Measurements from ENCODE around the gene PROM1.

DNA sequence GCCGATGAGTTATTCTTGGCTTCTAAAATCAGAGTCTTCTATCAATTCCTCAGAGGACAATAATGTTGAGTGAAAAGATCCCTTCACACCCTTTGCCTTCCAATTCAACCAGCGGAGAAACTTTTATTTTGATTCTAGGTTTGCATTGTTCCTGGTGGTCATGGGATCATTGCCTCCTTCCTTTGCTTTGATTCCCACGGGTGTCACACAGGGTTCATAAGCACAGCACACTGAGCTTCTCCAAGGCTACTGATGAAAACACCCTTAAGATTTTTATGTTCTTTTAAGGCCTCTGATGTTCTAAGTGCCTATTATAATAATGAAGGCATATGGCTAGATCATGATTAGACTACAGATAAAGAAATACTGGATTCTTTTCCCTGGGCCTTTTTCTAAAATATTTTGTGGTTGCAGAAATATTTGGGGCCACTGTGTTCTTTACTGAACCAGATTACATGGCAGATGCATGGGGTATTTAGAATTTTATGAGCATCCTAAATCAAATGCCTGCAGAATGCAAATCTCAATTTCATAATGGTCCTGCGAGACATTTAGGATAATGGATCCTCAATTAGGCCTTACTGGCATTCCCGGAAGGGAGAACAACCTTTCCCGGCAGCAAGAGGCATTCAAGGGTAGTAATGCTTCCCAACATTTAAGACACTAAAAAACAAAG lies 76.9 kb downstream of the PROM1 start:
- TF ChIP-seq CTCF (conservative IDR thresholded peaks at IDR 0.05; ENCODE audit: low read depth, low read length) (no peak), MAZ (IDR thresholded peaks at IDR 0.05; ENCODE audit: borderline replicate concordance, low read depth, low read length) (no peak), MAFK (IDR thresholded peaks at IDR 0.05; ENCODE audit: low read depth, low read length) (no peak), MXI1 (IDR thresholded peaks at IDR 0.05; ENCODE audit: borderline replicate concordance, low read depth, low read length) (no peak), CEBPB (IDR thresholded peaks at IDR 0.05; ENCODE audit: low read depth, low read length) (no peak), RAD21 (IDR thresholded peaks at IDR 0.05; ENCODE audit: low read length) (no peak), RFX5 (IDR thresholded peaks at IDR 0.05; ENCODE audit: low read depth, low read length) (no peak), POLR2A (IDR thresholded peaks at IDR 0.05; ENCODE audit: low read depth, low read length) (no peak), BHLHE40 (IDR thresholded peaks at IDR 0.05; ENCODE audit: low read depth, low read length) (no peak)
- TF ChIP-seq, protein P1, sequence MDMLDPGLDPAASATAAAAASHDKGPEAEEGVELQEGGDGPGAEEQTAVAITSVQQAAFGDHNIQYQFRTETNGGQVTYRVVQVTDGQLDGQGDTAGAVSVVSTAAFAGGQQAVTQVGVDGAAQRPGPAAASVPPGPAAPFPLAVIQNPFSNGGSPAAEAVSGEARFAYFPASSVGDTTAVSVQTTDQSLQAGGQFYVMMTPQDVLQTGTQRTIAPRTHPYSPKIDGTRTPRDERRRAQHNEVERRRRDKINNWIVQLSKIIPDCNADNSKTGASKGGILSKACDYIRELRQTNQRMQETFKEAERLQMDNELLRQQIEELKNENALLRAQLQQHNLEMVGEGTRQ (IDR thresholded peaks at IDR 0.05; ENCODE audit: low read depth, low read length), result no peak
